ENCODE data around the gene MMAB.

DNA sequence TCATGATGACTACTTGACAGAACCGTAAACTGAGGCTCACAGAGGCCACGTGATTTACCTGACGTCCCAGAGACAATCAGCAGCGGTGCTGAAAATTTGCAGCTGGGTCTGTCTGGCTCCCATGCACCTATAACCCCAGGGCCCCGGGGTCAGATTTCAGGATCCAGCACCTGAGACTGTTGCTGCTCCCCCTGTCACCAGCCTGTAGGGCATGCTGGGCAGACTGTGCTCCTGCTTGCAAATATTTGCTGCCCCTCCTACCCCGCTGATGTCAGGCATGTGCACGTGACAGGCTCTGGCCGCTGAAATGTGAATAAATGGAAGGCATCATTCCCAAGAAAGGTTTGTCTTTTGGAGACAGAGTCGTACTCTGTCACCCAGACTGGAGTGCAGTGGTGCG lies 6.0 kb downstream of the MMAB start:
- TF ChIP-seq CTCF (IDR thresholded peaks at IDR 0.05) (no peak), POLR2AphosphoS5 (IDR thresholded peaks at IDR 0.05) (no peak)
